ENCODE results near the gene MIF4GD. TPM values are rescaled to one million over a fixed set of nuclear protein-coding genes. Genes with fewer than 3 reads are reported as not detected.
"Not testable (repeated sequence)": the region's sequence is repeated elsewhere in the genome, so short reads cannot be mapped to it uniquely, and the experiment has no call there.

The MIF4GD gene
- total RNA-seq, 1 donor from 2014 or later = 11.5 TPM

DNA sequence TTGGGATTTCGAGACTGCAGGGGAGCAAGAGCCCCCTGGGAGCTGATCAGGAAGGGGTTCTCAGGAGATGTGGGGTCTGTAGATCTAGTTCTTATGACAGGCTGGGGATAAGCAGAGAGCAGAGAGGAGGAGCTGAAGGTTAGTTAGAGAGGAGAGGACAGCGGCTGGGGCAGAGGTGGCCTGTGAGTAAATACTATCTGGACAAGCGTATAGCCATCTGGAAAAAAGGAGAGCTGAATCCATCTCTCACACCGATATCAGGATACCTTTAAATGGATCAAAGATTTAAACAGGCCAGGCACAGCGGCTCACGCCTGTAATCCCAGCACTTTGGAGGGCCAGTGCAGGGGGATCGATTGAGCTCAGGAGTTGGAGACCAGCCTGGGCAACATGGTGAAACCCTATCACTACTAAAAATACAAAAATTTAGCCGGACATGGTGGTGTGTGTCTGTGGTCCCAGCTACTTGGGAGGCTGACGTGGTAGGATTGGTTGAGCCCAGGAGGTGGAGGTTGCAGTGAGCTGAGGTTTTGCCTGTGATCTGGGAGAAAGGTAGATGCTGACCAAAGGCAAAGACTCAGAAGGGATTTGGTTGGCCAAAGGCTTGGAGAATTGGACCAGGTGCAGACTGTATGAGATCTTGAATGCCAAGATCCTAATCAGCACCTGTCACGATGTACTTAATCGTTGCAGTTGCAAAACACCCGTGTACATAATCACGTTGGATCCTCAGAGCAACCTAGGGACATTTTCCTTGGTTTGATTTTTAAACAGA, 37.1 kb upstream of the MIF4GD start:
- no peaks in the 10 kb centered on the region for H3K9me3 Mint-ChIP-seq

DNA sequence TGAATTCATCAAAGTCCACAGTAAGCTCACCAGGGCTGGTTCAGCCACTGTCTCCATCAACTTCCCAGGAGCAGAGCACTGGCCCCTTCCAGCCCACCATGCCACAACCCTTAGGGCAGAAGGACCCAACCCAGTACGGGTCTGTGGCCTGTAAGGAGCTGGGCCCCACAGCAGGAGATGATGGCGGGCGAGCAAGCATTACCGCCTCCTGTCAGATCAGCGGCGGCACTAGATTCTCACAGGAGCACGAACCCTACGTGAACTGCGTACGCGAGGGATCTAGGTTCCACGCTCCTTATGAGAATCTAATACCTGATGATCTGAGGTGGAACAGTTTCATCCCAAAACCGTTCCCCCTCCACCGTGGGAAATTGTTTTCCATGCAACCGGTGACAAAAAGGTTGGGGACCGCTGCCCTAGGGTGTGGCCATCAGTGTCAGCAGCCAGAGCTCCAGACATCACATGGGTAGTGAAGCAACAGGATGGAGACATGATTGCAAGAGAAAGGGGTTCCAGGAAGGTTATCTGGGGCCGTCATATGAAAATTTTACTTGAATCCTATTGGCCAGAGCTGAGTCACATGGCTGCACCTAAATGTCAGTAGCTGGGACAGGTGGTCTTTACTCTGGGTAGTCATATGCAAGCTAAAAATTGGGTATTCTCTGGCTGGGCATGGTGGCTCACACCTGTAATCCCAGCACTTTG, 30.6 kb upstream of the MIF4GD start:
- no peaks in the 10 kb centered on the region for H3K36me3 Mint-ChIP-seq
- no peak overlapping the region for H3K4me3 Mint-ChIP-seq
- no peaks in the 10 kb centered on the region for H3K4me1 Mint-ChIP-seq
- H3K9me3 Mint-ChIP-seq = no peaks in the 10 kb centered on the region
- TF ChIP-seq, protein P1, sequence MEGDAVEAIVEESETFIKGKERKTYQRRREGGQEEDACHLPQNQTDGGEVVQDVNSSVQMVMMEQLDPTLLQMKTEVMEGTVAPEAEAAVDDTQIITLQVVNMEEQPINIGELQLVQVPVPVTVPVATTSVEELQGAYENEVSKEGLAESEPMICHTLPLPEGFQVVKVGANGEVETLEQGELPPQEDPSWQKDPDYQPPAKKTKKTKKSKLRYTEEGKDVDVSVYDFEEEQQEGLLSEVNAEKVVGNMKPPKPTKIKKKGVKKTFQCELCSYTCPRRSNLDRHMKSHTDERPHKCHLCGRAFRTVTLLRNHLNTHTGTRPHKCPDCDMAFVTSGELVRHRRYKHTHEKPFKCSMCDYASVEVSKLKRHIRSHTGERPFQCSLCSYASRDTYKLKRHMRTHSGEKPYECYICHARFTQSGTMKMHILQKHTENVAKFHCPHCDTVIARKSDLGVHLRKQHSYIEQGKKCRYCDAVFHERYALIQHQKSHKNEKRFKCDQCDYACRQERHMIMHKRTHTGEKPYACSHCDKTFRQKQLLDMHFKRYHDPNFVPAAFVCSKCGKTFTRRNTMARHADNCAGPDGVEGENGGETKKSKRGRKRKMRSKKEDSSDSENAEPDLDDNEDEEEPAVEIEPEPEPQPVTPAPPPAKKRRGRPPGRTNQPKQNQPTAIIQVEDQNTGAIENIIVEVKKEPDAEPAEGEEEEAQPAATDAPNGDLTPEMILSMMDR (IDR thresholded peaks at IDR 0.05; ENCODE audit: unreplicated experiment) = no peak
- no peak overlapping the region for H3K27ac Mint-ChIP-seq
- DNase-seq (ENCODE audit: low spot score in 2 of 2, unreplicated experiment in 2 of 2) = no peak
- H3K27me3 Mint-ChIP-seq (ENCODE audit: low read depth) = no peaks in the 10 kb centered on the region

More for the DNA sequence above, 37.1 kb upstream of the MIF4GD start:
- DNase-seq (ENCODE audit: low spot score in 2 of 2, unreplicated experiment in 2 of 2) = no peak
- no peaks in the 10 kb centered on the region for H3K36me3 Mint-ChIP-seq
- peaks cover 3% of the 10 kb centered on the region for H3K4me1 Mint-ChIP-seq
- no peak overlapping the region for H3K4me3 Mint-ChIP-seq
- TF ChIP-seq, protein P1 (IDR thresholded peaks at IDR 0.05; ENCODE audit: unreplicated experiment) = no peak
- H3K27me3 Mint-ChIP-seq (ENCODE audit: low read depth) = no peaks in the 10 kb centered on the region
- H3K27ac Mint-ChIP-seq = no peak overlapping the region

DNA sequence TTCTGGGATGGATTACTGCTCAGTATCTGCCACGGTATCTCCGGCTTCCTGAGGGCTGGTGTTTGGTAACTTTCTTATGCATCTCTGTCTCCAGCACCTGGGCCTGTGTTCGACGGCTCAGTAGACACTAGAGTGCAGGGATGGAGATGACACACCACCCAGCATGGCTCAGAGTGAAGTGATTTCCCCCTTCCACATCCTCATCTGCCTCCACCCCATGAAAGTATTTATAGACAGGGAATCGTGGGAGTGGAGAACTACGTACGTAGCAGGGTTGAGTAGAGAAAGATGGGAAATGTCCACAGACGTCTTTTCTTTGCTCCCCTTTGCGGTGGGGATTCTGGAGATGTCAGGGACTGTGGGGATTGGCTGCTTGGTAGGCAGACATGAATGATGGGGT, 30.0 kb upstream of the MIF4GD start:
- Mint-ChIP-seq H3K4me1 (no peaks in the 10 kb centered on the region), H3K9me3 (no peaks in the 10 kb centered on the region), H3K27me3 (ENCODE audit: low read depth) (no peaks in the 10 kb centered on the region), H3K4me3 (no peak overlapping the region), H3K36me3 (no peaks in the 10 kb centered on the region), H3K27ac (no peak overlapping the region)
- TF ChIP-seq, protein P1 (IDR thresholded peaks at IDR 0.05; ENCODE audit: unreplicated experiment) = no peak
- DNase-seq (ENCODE audit: low spot score in 2 of 2, unreplicated experiment in 2 of 2) = no peak

GRCh38 chr17:75300280-75300679, 29.2 kb upstream of the MIF4GD start:
- no peak for DNase-seq (ENCODE audit: low spot score in 2 of 2, unreplicated experiment in 2 of 2)
- Mint-ChIP-seq H3K4me1 (no peaks in the 10 kb centered on the region), H3K4me3 (no peak overlapping the region), H3K36me3 (no peaks in the 10 kb centered on the region), H3K9me3 (no peaks in the 10 kb centered on the region), H3K27ac (no peak overlapping the region), H3K27me3 (ENCODE audit: low read depth) (no peaks in the 10 kb centered on the region)
- TF ChIP-seq, protein P1 (IDR thresholded peaks at IDR 0.05; ENCODE audit: unreplicated experiment) = no peak

DNA sequence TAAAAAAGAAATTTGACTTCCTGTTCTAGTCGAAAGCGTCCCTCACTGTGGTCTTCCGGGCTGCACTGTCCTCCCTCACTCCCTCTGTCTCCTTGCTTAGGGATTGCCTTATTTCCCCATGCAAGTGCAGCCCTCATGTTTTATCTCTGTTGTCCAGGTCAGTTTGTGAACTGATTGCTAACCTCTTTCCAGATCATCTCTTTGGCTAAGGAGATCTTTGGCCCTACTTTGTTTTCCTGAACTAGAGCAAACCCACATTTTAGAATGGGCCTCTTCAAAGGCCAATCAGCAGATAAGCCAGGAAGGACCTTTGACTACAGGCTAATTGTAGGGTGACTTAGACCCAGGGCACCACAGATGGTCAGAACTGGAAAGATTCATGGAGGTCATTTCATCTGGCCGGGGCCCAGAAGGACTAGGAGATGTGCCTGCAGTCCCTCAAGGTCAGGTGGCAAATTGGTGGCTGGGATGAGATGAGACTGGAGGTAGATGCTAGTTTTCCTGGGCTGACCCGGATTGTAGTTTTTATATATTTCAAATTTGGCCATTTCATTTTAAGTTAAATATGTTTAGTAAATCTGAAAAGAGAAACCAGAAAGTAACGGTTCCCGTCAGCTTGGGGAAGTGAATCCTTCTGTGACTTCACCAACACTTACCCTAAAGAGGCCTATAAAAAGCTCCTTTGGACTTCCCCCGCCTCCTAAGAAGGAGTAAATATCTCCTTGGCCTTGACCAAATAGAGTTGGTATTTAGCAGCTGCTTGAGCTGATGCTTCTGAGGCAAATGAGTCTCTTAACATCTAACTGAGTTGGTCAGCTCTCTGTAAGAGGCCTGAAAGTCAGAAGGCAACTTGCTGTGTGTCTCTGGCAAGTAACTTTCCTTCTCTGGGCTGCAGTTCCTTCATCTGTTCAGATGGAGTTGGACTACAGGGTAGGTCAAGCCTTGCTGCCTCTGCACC, 24.4 kb upstream of the MIF4GD start:
- TF ChIP-seq, protein P1 (IDR thresholded peaks at IDR 0.05; ENCODE audit: unreplicated experiment) = no peak
- Mint-ChIP-seq H3K36me3 (no peaks in the 10 kb centered on the region), H3K4me3 (no peak overlapping the region), H3K27me3 (ENCODE audit: low read depth) (no peaks in the 10 kb centered on the region), H3K27ac (no peak overlapping the region), H3K4me1 (no peaks in the 10 kb centered on the region), H3K9me3 (no peaks in the 10 kb centered on the region)
- no peak for DNase-seq (ENCODE audit: low spot score in 2 of 2, unreplicated experiment in 2 of 2)

- H3K9me3 Mint-ChIP-seq; H3K4me3 Mint-ChIP-seq; H3K27ac Mint-ChIP-seq; DNase-seq (ENCODE audit: low spot score in 2 of 2, unreplicated experiment in 2 of 2); H3K36me3 Mint-ChIP-seq; H3K27me3 Mint-ChIP-seq (ENCODE audit: low read depth); H3K4me1 Mint-ChIP-seq: not testable (repeated sequence)
These were observed 21.9 kb upstream of the MIF4GD start for GRCh38 chr17:75292810-75293448.

Measured in mesothelial cell of epicardium (in vitro differentiated cells).